ENCODE measurements around the gene CD63.

The CD63 gene

GRCh38 chr12:55682087-55682796, 46.6 kb downstream of the CD63 start:
- H3K79me2 ChIP-seq = no peaks in the 10 kb centered on the region
- peaks cover 7% of the 10 kb centered on the region for H3K4me1 ChIP-seq
- H3K27me3 ChIP-seq (ENCODE audit: control insufficient read depth, insufficient read depth, low read length) = no peaks in the 10 kb centered on the region
- no peaks in the 10 kb centered on the region for H3K9me3 ChIP-seq (ENCODE audit: control insufficient read depth, low read length)
- H3K9ac ChIP-seq = no peak overlapping the region
- H3K4me2 ChIP-seq (ENCODE audit: low read length) = peak overlapping the region; percentile 18
- H3K4me3 ChIP-seq (ENCODE audit: low read depth, low read length) = no peak overlapping the region
- peak overlapping the region; percentile 83 for H2AFZ ChIP-seq
- TF ChIP-seq CTCF (IDR thresholded peaks at IDR 0.05) = no peak
- H3K36me3 ChIP-seq (ENCODE audit: control insufficient read depth, insufficient read depth, low read length) = no peaks in the 10 kb centered on the region
- no peak overlapping the region for H3K27ac ChIP-seq

GRCh38 chr12:55681142-55682077, 47.4 kb downstream of the CD63 start:
- peak; percentile 38 for TF ChIP-seq CTCF (IDR thresholded peaks at IDR 0.05)
- Histone ChIP-seq H3K27me3 (ENCODE audit: control insufficient read depth, insufficient read depth, low read length) (no peaks in the 10 kb centered on the region), H3K4me1 (peaks cover 7% of the 10 kb centered on the region), H3K4me2 (ENCODE audit: low read length) (peak overlapping the region; percentile 18), H3K36me3 (ENCODE audit: control insufficient read depth, insufficient read depth, low read length) (no peaks in the 10 kb centered on the region), H3K4me3 (ENCODE audit: low read depth, low read length) (peak overlapping the region; percentile 23), H3K27ac (no peak overlapping the region), H3K9me3 (ENCODE audit: control insufficient read depth, low read length) (no peaks in the 10 kb centered on the region), H3K79me2 (no peaks in the 10 kb centered on the region), H3K9ac (no peak overlapping the region), H2AFZ (peak overlapping the region; percentile 83)

- no peak overlapping the region for H3K4me2 ChIP-seq (ENCODE audit: low read length)
- H3K36me3 ChIP-seq (ENCODE audit: control insufficient read depth, insufficient read depth, low read length) = no peaks in the 10 kb centered on the region
- no peak for TF ChIP-seq CTCF (IDR thresholded peaks at IDR 0.05)
- no peaks in the 10 kb centered on the region for H3K27me3 ChIP-seq (ENCODE audit: control insufficient read depth, insufficient read depth, low read length)
- H3K4me1 ChIP-seq = peaks cover 7% of the 10 kb centered on the region
- no peaks in the 10 kb centered on the region for H3K9me3 ChIP-seq (ENCODE audit: control insufficient read depth, low read length)
- no peak overlapping the region for H3K9ac ChIP-seq
- H2AFZ ChIP-seq = no peak overlapping the region
- no peak overlapping the region for H3K27ac ChIP-seq
- no peaks in the 10 kb centered on the region for H3K79me2 ChIP-seq
- no peak overlapping the region for H3K4me3 ChIP-seq (ENCODE audit: low read depth, low read length)
These were observed 49.1 kb downstream of the CD63 start for GRCh38 chr12:55679691-55680090.

- TF ChIP-seq CTCF (IDR thresholded peaks at IDR 0.05) = no peak
- no peak overlapping the region for H3K9ac ChIP-seq
- H3K27me3 ChIP-seq (ENCODE audit: control insufficient read depth, insufficient read depth, low read length) = no peaks in the 10 kb centered on the region
- H3K4me2 ChIP-seq (ENCODE audit: low read length) = no peak overlapping the region
- H3K4me1 ChIP-seq = peaks cover 4% of the 10 kb centered on the region
- no peaks in the 10 kb centered on the region for H3K9me3 ChIP-seq (ENCODE audit: control insufficient read depth, low read length)
- no peak overlapping the region for H2AFZ ChIP-seq
- no peak overlapping the region for H3K27ac ChIP-seq
- no peak overlapping the region for H3K4me3 ChIP-seq (ENCODE audit: low read depth, low read length)
- no peaks in the 10 kb centered on the region for H3K79me2 ChIP-seq
- H3K36me3 ChIP-seq (ENCODE audit: control insufficient read depth, insufficient read depth, low read length) = no peaks in the 10 kb centered on the region
These were observed 52.1 kb downstream of the CD63 start for GRCh38 chr12:55676707-55677106.

Data from parathyroid adenoma (tissue), 2 donors.